ENCODE results near the gene TMEM259.

The TMEM259 gene

DNA sequence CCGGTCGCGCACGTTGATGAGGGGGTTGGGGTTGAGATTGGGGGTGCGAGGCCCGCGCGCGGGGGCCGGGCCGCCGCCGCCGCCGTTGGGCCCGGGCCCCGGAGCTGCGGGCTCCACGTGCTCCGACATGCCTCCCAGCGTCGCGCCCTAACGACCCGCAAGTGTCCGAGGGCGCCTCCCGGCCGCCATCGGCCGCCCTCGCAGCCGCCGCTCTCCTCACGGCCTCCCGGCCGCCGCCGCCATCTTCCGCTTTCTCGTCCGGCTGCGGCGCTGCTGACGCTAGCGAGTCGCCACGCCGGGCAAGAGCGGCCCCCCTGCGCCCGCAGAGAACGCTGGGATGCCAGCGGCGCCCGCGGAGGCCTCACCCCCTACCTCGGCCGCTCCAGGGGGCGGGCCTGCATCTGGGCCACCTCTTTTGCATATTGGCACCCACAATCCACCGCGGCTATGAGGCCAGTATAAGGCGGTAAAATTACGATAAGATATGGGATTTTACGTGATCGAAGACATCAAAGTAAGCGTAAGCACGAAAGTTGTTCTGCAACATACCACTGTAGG lies at the start of gene TMEM259:
Gene TMEM259, minus strand, starts transcription at position 256 of the 558 bp plus-strand sequence. Its CDS starts 127 bp downstream, at position 129.
- DNase-seq (ENCODE audit: low read depth) = peak; percentile 98
- TF ChIP-seq, protein P1, sequence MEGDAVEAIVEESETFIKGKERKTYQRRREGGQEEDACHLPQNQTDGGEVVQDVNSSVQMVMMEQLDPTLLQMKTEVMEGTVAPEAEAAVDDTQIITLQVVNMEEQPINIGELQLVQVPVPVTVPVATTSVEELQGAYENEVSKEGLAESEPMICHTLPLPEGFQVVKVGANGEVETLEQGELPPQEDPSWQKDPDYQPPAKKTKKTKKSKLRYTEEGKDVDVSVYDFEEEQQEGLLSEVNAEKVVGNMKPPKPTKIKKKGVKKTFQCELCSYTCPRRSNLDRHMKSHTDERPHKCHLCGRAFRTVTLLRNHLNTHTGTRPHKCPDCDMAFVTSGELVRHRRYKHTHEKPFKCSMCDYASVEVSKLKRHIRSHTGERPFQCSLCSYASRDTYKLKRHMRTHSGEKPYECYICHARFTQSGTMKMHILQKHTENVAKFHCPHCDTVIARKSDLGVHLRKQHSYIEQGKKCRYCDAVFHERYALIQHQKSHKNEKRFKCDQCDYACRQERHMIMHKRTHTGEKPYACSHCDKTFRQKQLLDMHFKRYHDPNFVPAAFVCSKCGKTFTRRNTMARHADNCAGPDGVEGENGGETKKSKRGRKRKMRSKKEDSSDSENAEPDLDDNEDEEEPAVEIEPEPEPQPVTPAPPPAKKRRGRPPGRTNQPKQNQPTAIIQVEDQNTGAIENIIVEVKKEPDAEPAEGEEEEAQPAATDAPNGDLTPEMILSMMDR (IDR thresholded peaks at IDR 0.05; ENCODE audit: low read length, missing control alignments) = no peak
- peak within 1 kb of the TSS; percentile 90 for H3K4me3 ChIP-seq (replicated peaks; ENCODE audit: low read depth, low read length)

DNA sequence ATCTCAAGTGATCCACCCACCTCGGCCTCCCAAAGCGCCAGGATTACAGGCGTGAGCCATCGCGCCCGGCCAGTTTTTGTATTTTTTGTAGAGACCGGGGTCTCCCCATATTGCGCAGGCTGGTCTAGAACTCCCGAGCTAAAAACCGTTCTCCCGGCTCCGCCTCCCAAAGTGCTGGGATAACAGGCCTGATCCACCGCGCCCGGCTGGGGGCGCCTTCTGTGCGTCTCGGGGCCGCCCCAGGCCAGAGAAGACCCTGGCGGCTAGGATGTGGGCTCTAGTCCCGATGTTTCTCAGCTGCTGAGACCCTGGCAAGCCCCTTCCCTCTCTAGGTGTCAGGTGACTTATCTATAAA lies 49.6 kb upstream of the TMEM259 start:
- TF ChIP-seq, protein P1 (IDR thresholded peaks at IDR 0.05; ENCODE audit: low read length, missing control alignments) = peak; percentile 14
- DNase-seq (ENCODE audit: low read depth) = no peak
- H3K4me3 ChIP-seq (replicated peaks; ENCODE audit: low read depth, low read length) = no peak overlapping the region

DNA sequence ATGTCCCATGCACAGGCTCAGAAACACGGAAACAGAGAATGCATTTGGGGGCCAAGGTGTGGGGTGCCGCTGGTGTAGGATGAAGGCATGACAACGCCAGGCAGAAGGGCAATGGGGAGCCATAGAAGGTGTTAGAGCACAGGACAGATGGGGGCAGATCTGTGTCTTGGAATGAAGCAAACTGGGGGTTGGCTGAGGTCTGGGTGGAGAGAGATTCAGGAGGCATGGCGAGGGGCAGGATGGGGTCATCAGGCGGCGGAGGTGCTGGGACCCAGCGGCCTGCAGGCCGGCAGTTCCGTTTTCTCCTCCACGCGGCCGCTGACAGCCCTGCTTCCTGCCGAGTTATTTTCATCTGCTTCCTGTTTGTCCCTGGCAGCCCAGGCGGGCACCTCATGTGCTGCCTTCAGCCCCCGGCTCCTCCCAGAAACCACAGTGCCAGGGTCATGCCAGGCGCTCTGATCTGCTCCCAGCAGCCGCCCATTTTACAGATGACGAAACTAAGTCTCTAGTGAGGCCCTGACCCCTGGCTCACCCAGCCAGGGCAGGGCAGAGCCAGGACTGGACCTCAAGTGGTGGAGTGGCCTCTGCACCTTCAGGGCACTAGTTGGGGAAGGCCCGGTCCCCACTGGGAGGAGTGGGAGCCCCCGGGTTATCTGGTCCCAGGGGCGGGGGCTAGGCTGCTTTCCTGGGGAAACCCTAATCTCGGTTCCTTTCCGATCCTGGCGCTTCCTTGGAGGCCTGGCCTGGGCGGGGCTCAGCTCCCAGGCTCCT lies 48.3 kb upstream of the TMEM259 start:
- TF ChIP-seq, protein P1 (IDR thresholded peaks at IDR 0.05; ENCODE audit: low read length, missing control alignments) = no peak
- no peak for DNase-seq (ENCODE audit: low read depth)

DNA sequence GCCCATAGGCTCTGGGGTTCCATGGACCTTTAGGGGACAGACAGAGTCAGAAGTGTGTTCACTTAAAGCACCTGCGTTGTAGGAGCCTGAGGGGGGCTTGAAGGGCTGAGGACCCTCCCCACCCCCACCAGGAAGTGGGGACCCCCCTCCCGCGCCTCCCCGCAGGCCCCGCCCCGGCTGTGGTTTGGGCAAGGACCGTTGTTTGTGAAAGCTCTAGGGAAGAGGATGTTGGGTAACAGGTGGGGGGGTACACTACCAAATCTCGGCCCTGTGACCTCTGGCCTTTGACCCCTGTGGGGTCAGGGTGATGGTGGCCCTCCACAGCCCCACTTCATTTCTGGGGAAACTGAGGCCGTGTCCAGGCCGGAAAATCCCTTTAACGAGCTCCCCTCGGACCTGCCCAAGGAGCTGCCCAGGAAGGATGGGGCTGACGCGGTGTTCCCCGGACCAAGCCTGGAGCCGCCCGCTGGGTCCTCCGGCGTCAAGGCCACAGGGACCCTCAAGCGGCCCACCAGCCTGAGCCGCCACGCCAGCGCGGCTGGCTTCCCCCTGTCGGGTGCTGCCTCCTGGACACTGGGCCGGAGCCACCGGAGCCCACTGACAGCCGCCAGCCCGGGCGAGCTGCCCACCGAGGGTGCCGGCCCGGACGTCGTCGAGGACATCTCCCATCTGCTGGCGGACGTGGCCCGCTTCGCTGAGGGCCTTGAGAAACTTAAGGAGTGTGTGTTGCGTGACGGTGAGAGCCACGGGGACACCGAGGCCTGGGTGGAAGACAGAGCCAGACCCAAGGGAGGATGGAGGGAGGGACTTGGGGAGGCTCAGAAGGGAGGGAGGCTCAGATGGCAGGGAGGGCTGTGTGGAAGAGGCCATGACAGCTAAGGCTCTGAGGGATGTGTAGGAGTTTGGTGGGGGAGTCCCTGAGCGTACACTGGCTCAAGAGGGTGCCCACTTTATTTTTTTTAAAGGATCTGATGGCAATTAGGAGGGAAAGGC lies 47.4 kb upstream of the TMEM259 start:
- H3K4me3 ChIP-seq (replicated peaks; ENCODE audit: low read depth, low read length) = no peak overlapping the region
- DNase-seq (ENCODE audit: low read depth) = no peak
- TF ChIP-seq, protein P1 (IDR thresholded peaks at IDR 0.05; ENCODE audit: low read length, missing control alignments) = no peak

More for the DNA sequence above, 48.3 kb upstream of the TMEM259 start:
- H3K4me3 ChIP-seq (replicated peaks; ENCODE audit: low read depth, low read length) = no peak overlapping the region

DNA sequence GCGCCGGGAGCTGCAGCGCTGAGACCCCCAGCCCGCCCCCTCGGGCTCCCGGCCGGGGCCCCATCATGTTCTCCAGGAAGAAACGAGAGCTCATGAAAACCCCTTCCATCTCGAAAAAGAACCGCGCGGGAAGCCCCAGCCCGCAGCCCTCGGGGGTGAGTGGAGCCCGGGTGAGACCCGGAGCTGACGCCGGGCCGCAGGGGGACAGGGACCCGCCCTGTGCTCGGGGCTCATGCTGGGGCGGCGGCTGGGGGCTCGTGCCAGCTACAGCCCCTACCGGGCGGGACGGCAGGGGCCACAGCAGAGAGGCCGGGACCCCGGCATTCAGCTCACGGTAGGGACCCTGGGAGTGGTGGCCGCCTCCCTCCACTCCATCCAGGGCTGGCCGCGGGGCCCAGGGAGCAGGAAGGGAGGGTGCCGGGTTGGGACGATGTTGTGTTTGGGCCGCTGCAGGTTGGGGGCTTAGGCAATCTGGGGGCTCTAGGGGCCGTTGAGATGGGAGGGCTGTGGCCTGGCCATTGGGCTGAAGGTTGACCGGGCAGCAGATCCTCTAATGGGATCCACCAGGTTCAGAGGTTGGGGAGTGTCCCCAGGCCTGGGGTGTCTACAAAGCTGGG lies 46.5 kb upstream of the TMEM259 start:
- no peak for DNase-seq (ENCODE audit: low read depth)
- TF ChIP-seq, protein P1 (IDR thresholded peaks at IDR 0.05; ENCODE audit: low read length, missing control alignments) = no peak
- H3K4me3 ChIP-seq (replicated peaks; ENCODE audit: low read depth, low read length) = no peak overlapping the region

DNA sequence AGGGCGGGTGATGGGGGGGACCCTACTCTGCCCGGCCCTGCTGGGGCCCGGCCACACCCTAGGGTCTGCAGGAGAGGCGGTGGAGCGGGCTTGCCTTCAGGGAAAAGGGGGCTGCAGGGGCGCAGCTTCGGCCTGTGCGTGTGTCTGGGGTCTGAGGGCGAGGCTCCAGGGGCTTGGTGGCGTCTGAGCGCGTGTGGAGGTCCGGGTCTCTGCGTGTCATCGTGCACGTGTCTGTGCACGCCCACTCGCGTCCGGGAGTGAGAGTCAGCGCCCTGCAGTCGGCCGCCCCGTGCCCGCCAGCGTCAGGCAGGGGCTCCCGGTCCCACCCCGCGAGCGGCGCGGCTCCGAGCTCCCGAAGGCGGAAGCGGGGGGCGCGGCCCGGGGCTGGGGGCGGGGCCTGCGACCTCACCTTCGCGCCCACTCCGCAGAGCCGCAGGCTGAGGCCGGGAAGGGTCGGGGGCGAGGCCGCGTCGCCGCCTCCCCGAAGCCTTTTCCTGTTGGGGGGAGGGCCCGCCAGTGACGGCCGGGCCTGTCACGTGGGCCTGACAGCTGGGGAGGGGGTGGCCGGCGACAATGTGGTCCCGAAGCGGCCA lies 45.9 kb upstream of the TMEM259 start, which contains the start of gene ARHGAP45:
Gene ARHGAP45, plus strand, starts transcription at position 420 of the 593 bp plus-strand sequence. CDS start 239 bp downstream, outside the sequence.
- DNase-seq (ENCODE audit: low read depth) = no peak
- H3K4me3 ChIP-seq (replicated peaks; ENCODE audit: low read depth, low read length) = no peak within 1 kb of the TSS
- TF ChIP-seq, protein P1 (IDR thresholded peaks at IDR 0.05; ENCODE audit: low read length, missing control alignments) = no peak

All from fibroblast of pulmonary artery (primary cell).